ENCODE measurements around the gene PRAMEF1. TPM values are rescaled to one million over a fixed set of nuclear protein-coding genes. Genes with fewer than 3 reads are reported as not detected.
A peak's percentile ranks its signal among the peaks of the same experiment; 100 is the strongest.
"Not testable (repeated sequence)": the region's sequence is repeated elsewhere in the genome, so short reads cannot be mapped to it uniquely, and the experiment has no call there.

The PRAMEF1 gene
- total RNA-seq, 4 donors from 2014 or later = not detected

GRCh38 chr1:12778061-12778460, 13.1 kb upstream of the PRAMEF1 start:
- DNase-seq (ENCODE audit: extremely low spot score) = no peak
- TF ChIP-seq EP300 (IDR thresholded peaks at IDR 0.05) = no peak
- TF ChIP-seq CTCF (IDR thresholded peaks at IDR 0.05) = no peak
- TF ChIP-seq POLR2A (IDR thresholded peaks at IDR 0.05; ENCODE audit: low read depth) = no peak
- no peak for TF ChIP-seq POLR2AphosphoS5 (IDR thresholded peaks at IDR 0.05)
- Histone ChIP-seq H3K4me3 (no peak overlapping the region), H3K27ac (replicated peaks in 1 of 4) (no peak overlapping the region), H3K36me3 (no peaks in the 10 kb centered on the region), H3K9me3 (peaks cover 0 to under 1% (median under 1%) of the 10 kb centered on the region in 4 donors), H3K27me3 (peaks cover 0 to 5% (median 0%) of the 10 kb centered on the region in 4 donors), H3K4me1 (no peaks in the 10 kb centered on the region)
- WGBS = 75% methylated on average over 4 of the region's 4 CpGs
- intact Hi-C loops (cut with DNase I) = no loop called here

- no peak for DNase-seq (ENCODE audit: extremely low spot score)
- Histone ChIP-seq H3K27ac (replicated peaks in 1 of 4) (no peak overlapping the region), H3K36me3 (no peaks in the 10 kb centered on the region), H3K4me3 (no peak overlapping the region), H3K4me1 (no peaks in the 10 kb centered on the region), H3K27me3 (peaks cover 0 to 5% (median 0%) of the 10 kb centered on the region in 4 donors), H3K9me3 (peaks cover 0 to 8% (median 4%) of the 10 kb centered on the region in 4 donors)
- intact Hi-C loops (cut with DNase I) = no loop called here
- WGBS = 78% methylated on average over 6 of the region's 6 CpGs
- no peak for TF ChIP-seq EP300 (IDR thresholded peaks at IDR 0.05)
- TF ChIP-seq CTCF (IDR thresholded peaks at IDR 0.05) = no peak
Measured at GRCh38 chr1:12778907-12779306, 12.3 kb upstream of the PRAMEF1 start.

GRCh38 chr1:12781488-12781887, 9.7 kb upstream of the PRAMEF1 start:
- WGBS = 51% methylated on average over 5 of the region's 5 CpGs
- DNase-seq (ENCODE audit: extremely low spot score); H3K27me3 ChIP-seq; H3K27ac ChIP-seq (replicated peaks in 1 of 4); intact Hi-C loops (cut with DNase I); H3K4me1 ChIP-seq; H3K4me3 ChIP-seq; H3K36me3 ChIP-seq: not testable (repeated sequence)
- peaks cover 0 to 30% (median 20%) of the 10 kb centered on the region in 4 donors for H3K9me3 ChIP-seq

GRCh38 chr1:12783783-12784182, 7.4 kb upstream of the PRAMEF1 start:
- H3K4me3 ChIP-seq; H3K27ac ChIP-seq (replicated peaks in 1 of 4); H3K36me3 ChIP-seq; H3K27me3 ChIP-seq; DNase-seq (ENCODE audit: extremely low spot score); intact Hi-C loops (cut with DNase I); H3K4me1 ChIP-seq: not testable (repeated sequence)
- WGBS = 26% methylated on average over 6 of the region's 7 CpGs
- peaks cover 0 to 30% (median 20%) of the 10 kb centered on the region in 4 donors for H3K9me3 ChIP-seq

GRCh38 chr1:12784729-12785128, 6.5 kb upstream of the PRAMEF1 start:
- H3K4me1 ChIP-seq; H3K36me3 ChIP-seq; intact Hi-C loops (cut with DNase I); H3K4me3 ChIP-seq; H3K27me3 ChIP-seq; H3K27ac ChIP-seq (replicated peaks in 1 of 4): not testable (repeated sequence)
- peaks cover 0 to 30% (median 20%) of the 10 kb centered on the region in 4 donors for H3K9me3 ChIP-seq
- peak; percentile 39 for DNase-seq (ENCODE audit: extremely low spot score)
- WGBS = 92% methylated on average over 7 of the region's 8 CpGs

- peak; percentile 75 for DNase-seq (ENCODE audit: extremely low spot score)
- Histone ChIP-seq H3K4me3 (no peak overlapping the region), H3K4me1 (no peaks in the 10 kb centered on the region), H3K27ac (replicated peaks in 1 of 4) (no peak overlapping the region), H3K27me3 (peaks cover 0 to 4% (median 0%) of the 10 kb centered on the region in 4 donors), H3K9me3 (no peaks in the 10 kb centered on the region), H3K36me3 (no peaks in the 10 kb centered on the region)
- TF ChIP-seq POLR2AphosphoS5 (IDR thresholded peaks at IDR 0.05) (no peak), EP300 (IDR thresholded peaks at IDR 0.05) (no peak), CTCF (IDR thresholded peaks at IDR 0.05) (no peak), POLR2A (IDR thresholded peaks at IDR 0.05; ENCODE audit: low read depth) (no peak)
- WGBS = 68% methylated on average over 4 of the region's 4 CpGs
- intact Hi-C loops (cut with DNase I) = no loop called here
Measured at GRCh38 chr1:12798911-12799310, 7.7 kb downstream of the PRAMEF1 start.

All from esophagus muscularis mucosa (tissue), 4 donors.